T-helper 2 cell treated with Interferon-gamma antibody and Interleukin-4, amounts not matched to agents 100 ng/mL and 5 ng/mL, for 36 hours (primary cell): ENCODE results near the gene TBC1D22B. TPM values are rescaled to one million over a fixed set of nuclear protein-coding genes. Genes with fewer than 3 reads are reported as not detected.
"Not testable (repeated sequence)": the region's sequence is repeated elsewhere in the genome, so short reads cannot be mapped to it uniquely, and the experiment has no call there.

Source experiments
- intact Hi-C: fragments of 100-400 bp; cut with micrococcal nuclease; formaldehyde crosslinking; loops from one replicate; pipeline ENCODE4 v1.15.1; 2023
- total RNA-seq: library from RNA; stranded (reverse); gene quantifications from 2 replicates; pipeline ENCODE4 v1.2.3, GENCODE V29; 2022

Gene TBC1D22B
- total RNA-seq, 1 donor from 2014 or later = 16.5 TPM

DNA sequence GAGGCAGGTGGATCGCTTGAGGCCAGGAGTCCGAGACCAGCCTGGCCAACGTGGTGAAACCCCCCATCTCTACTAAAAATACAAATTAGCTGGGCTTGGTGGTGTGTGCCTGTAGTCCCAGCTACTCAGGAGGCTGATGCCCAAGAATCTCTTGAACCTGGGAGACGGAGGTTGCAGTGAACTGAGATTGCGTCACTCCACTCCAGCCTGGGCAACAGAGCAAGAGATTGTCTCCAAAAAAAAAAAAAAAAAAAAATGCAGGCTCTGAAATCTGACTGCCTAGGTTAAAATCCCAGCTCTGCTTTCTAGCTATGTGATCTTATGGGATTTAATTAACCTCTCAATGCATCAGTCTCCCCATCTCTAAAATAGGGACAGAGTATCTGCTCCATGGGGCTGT lies 3.6 kb downstream of the TBC1D22B start:
- intact Hi-C loops = no loop called here

DNA sequence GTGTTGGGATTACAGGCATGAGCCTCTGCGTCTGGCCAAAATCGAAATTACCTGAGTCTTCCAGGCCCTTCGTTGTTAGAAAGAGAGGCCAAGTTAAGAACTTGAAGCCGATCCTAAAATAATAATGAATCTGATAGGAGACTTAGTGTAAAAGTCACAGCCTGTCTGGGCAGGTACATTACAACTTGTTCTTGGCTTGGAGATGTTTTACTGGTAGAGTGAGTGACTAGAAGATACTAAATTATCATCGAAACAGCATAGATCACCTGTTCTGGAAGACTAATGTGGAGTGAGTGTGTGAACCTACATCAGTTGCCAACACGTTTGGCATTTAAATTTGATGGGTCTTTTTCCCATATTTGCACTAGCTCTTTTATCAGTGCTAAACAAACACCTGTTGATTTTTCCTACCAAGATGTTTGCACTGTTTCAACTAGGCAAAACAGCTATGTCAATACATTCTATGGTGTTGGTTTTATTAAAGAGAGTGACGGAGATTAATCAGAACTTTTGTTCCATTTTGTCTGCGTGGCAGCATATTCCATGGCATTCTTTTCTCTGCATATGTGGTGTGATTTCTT lies 5.0 kb downstream of the TBC1D22B start:
- intact Hi-C loops = no loop called here

DNA sequence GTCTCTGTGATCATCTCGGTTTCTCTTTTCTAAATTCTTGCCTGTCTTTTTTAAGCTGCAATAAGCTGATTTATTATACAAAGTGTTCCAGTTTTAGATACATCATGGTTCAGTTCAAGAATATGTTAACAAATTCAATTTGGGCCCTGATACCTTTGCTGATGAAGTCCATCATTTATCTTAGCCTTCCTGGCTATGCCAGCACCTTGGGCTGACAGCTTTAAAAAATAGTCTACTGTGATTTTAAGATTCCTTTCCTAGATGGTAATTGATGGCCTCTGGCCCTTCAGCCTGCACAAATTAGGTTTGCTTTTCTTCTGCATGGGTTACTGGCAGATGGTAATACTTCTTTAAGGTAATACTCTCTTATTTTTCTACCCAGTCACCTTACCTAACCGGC lies 7.4 kb downstream of the TBC1D22B start:
- intact Hi-C loops = no loop called here

DNA sequence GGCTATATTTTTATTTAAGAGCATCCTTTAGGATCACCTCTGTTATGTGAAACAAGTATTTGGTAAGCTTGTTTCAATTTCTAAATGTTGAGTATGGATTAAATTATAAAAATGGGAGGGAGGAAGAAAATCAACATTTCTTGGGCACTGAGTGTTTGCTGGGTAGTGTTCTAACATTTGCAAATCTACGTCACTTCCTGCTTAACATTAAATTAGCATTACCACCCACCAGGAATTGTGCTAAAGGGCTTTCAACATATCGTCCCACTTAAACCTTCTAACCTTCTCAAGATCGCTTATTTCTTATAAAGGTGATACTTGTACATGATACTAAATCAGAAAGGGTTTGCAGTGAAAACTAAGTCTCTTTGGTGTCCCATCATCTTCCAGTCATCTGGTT lies 8.3 kb downstream of the TBC1D22B start:
- intact Hi-C loops = no loop called here

DNA sequence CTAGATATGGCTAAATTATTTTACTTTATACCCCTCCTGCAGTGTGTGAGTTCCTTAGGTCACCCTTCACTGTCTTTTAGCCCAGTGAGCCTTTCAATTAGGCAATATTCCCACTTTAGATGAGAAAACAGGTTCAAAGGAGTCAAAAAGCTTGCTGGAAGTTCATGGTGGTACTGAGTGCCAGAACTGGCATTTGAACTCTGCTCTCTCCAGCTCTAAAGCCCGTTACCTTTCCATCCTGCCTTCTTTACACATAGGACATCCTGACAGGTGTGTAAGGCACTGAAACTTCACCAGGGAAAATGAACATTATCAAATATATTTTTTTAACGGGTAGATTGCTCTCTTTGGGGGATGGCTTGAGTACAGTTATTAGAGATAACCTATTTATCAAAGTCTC lies 11.5 kb downstream of the TBC1D22B start:
- intact Hi-C loops = no loop called here

DNA sequence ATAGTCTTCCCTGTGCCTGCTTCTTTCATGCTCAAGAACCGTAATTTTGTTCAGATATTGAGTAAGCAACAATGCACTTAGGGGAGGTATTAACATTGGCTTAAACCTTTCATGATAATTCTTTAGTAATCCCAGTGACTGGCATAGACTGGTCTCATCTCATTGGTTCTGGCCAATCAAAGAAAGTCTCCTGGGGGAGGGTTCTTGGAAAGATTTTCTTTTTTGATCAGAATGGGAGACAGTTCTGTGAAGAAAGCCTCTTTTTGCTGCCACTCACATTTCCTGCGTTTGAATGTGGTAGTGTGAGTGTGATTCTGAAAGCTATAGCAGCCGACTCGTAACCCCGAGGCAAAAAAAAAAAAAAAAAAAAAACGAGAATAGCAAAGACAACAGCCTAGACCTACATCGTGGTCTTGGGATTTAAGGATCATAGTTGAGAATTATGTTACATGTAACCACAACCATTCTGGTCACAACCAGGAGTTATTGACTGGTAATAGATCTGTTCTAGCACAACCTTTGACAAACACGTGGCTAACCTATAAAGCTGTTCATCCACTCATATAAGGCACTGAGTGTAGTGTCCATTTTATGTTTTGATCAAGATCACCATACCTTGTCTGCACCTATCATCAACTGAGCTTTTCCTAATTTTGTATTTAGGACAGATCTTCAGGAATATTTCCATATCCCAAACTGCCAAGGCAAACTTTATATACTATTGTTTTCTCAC lies 15.4 kb downstream of the TBC1D22B start:
- intact Hi-C loops = loop anchor here (2.0 kb wide), 2 partner anchors 14 to 18 kb away; partner anchors contain the start of gene TMEM217

DNA sequence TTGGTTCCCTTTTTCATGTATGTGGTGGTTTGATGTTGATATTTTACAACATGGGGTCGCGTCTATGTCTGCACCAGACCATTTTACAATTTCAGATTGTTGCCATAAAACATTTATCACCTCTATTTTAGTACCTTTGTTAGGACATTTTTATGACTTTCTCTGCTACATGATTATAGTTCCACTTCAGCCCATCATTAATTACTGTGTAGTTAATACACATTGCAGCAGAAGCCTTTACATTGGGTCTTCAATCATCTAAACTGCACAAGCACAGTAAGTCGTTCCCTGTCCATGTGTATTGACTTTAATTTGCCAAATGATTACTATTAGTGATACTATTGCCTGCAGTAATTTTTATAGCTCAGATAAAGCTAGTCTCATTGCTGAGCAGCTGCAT lies 16.1 kb downstream of the TBC1D22B start:
- intact Hi-C loops = loop anchor here (2.0 kb wide), 2 partner anchors 15 to 17 kb away; partner anchors contain the start of gene TMEM217

DNA sequence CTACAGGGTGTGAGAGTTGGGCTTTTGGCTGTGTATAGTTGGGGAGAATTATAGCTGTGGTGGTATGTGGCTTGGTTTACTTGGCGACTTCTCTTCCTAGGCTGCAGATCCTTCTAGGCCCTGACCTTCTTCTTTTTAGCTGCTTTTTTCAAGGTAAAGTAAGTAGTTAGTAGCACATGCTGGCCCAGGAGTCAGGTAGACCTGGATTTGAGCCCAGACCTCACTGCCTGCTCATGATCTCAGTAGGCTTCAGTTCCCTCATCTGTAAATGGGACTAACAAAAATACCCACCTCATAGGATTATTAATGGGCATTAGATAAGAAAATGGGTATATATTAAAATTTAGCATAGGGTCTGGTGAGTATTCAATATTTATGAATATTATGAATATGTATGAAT lies 17.8 kb downstream of the TBC1D22B start:
- intact Hi-C loops = no loop called here

DNA sequence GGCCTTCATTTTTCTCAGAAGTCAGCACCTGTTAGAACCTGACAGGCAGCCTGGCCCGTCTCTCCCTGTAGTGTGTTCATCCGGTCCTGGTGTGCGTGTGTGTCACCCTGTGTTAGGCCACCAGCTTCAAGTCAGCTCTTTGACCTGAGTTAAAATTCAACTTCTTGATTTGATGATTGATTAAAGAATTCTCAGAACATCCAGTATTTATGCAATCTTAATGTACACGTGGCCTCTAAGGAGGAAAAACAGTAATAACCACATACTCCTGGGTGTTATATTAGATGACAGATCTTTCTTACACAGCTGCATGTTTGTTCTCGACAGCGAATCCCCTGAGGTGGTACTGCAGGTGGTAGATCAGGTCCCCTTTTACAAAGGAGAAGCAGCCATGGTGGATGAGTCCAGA lies 19.4 kb downstream of the TBC1D22B start:
- intact Hi-C loops = no loop called here

DNA sequence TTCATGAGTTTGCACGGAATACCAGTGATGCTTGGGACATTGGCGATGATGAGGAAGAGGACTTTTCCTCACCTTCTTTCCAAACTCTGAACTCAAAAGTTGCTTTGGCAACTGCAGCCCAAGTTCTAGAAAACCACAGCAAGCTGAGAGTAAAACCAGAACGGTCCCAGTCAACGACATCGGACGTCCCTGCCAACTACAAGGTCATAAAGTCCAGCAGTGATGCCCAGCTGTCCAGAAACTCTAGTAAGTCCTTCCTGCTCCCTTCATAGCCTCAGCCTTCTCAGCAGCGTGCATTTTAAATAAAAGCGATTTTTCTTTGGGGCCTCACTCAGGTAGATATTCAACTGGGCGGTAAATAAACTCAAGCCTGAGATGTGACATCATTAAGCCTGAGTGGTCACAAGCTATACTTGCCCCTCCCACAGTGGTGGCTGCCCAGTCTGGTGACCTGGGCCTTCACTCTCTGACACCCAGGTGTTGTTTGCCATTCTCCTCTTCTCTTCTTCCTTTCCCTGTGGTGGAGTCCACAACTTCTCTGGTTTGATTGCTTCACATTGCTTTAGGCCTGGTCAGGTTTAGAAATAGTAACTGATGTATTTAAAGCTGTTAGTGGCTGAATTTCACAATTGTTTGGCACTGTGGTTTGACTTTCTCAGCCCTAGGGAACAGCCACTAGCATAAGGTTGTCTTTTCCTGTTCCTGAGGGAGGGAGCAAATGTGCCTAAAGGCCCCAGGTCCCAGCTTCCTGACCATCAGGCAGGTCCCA lies 22.0 kb downstream of the TBC1D22B start:
- intact Hi-C loops = no loop called here

DNA sequence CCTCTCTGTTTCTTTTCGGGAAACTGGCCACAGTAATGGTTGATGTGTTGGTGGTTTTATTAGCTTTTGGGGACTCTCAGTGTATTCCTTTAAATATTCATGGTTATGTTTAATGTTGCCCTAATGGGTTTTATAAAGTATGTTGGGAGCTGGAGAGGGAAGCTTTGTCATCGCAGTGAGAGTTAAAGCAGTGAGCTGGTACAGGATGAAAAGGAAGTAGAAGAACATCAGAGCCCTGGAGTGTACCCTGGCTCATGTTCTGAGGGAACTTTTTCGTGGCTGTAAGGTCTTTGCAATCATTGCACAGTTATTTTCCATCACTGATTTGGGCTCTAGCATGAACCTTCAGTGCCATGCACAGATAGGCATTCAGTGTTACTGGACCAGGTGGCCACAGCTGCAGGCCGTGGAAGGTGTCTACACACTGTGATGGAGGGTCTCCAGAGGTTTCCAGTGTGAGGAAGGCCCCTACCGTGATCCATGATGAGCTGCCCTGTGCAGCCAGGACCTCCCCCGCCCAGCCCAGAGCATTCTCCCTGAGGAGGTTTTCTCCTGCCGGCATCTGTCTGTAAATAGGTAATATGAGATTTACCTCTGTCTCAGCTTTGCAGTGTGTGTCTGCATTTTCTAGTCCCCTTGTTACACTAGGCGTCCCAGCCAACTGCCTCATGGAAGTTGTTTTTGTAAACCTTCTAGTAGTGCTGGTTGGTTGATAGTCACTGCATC lies 22.8 kb downstream of the TBC1D22B start:
- intact Hi-C loops = no loop called here

DNA sequence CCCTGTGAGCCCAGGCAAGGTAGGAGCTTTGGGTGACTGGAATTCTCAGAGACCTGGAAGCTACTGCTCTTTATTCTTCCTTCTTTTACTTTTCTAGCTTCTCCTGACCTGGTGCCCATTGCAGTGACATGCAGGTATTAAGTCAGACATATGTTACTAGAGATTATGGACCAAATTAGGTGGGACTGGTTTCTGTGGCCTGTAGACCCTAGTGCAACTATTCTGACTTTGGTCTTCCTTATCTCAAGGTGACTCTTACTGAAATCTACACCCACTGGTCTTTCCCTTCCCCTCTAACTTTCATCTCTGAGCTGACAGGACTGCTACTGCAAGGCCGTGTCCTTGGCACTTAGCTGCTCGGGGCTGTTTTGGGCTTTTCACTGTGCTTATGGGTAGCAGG lies 24.8 kb downstream of the TBC1D22B start:
- intact Hi-C loops = no loop called here

DNA sequence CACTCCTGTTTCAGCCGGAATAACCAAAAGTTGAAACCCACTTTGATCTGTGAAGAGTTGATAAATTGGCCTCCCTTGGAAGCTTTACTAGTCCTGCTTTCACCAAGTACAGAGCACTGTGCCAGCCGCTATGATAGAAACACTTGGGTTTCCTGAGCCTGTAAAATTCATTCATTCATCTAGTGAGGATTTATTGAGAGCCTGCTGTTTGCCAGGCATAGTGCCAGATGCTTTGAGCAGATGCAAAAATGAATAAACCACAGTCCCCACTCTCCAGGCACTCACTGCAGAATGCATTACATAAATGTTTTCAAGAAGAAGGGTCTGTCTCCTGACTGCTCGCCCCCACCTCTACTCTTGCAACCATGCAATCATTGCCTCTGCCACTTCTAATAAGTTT lies 25.7 kb downstream of the TBC1D22B start:
- intact Hi-C loops = no loop called here

DNA sequence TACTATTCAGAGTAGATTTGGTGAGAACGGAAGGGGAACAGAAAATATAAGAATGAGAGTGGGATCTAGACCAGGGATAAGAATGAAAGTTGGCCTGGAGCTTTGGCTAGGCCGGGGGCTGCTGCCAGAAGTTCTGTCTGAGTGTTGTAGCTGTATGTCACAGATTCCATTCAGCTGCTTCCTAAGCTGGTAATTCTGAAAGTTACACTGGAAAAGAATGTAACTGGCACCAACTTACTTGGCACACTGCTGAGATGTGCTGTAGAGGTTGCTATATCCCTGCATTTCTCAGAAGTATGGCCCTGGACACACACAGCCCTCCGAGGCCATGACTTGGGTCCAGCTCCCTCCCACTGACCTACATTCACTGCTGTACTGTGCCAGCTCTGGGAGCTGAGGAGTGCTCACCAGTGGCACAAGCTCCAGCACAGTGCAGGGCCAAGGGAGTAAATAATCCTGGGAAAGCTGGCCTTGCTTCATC lies 26.1 kb downstream of the TBC1D22B start:
- intact Hi-C loops = no loop called here

DNA sequence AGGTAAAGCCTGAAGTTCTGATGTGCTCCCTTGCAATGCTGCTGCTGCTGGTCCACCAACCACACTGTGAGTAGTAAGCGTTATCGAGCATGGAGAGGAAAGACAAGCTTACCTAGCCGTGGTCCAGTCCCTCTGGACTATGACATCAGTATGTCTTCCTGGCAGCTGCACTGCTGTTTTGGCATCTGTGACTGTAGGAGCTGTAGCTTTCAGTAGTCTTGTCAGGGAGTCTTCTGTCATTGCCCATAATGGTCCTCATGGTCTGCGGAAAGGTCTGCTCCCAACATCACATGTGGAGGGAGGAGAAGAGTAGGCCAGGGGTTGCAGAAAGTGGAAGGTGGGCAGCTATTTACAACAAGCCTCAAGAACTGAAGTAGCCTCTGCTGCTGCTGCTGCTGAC lies 27.2 kb downstream of the TBC1D22B start:
- intact Hi-C loops = no loop called here

DNA sequence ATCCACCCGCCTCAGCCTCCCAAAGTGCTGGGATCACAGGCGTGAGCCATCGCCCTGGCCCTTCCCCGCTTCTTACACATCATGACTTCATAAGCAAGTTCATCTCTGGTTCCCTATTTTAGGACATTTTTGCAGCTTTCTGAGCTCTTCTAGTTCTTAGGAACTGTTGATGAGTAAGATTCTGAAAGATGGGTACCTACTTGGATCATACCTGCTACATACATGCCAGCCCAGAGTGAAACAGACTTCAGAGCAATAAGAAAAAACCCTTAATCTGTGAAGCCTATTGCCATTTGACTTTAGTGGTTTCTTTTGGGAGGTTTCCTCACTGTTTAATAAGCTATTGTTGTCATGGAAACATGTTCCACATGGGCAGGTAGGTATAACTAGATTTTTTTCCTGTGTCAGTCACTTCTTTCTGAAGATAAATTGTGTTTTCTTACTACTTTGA lies 28.3 kb downstream of the TBC1D22B start:
- intact Hi-C loops = no loop called here

DNA sequence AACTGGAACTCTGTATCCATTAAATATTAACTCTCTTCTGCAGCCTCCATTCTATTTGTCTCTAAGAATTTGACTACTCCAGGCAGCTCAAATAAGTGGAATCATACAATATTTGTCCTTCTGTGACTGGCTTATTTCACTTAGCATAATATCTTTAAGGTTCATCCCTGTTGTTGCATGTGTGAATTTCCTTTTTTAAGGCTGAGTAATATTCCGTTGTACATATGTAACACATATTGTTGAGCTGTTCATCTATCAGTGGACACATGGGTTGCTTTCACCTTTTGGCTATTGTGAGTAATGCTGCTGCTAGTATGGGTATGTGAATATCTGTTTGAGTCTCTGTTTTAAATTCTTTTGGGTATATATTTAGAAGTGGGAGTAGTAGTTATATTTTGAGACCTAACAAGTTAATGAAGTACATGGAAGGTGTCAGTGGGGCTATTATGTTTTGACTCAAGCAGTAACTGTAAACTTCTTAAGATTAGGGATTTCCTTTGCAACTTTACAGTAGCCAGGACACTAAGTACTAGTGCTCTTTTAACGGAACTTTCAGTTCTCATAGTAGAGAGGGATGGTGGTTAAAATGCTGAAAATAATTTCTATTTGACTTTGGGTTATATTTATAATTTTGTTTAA lies 30.1 kb downstream of the TBC1D22B start:
- intact Hi-C loops = no loop called here

DNA sequence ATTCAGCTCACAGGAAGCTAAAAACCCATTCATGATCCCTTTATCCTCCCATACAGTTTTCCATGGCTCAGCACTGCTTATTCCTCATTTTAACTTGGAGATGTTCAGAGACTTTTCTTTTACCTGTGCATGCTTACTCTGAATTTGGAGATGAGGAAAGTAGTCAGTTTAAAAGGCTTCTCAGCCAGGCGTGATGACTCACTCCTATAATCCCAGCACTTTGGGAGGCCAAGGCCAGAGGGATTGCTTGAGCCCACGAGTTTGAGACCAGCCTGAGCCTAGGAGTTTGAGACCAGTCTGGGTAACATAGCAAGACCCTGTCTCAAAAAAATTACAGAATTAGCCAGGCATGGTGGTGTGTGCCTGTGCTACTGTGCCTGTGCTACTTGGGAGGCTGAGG lies 30.7 kb downstream of the TBC1D22B start:
- intact Hi-C loops = no loop called here

DNA sequence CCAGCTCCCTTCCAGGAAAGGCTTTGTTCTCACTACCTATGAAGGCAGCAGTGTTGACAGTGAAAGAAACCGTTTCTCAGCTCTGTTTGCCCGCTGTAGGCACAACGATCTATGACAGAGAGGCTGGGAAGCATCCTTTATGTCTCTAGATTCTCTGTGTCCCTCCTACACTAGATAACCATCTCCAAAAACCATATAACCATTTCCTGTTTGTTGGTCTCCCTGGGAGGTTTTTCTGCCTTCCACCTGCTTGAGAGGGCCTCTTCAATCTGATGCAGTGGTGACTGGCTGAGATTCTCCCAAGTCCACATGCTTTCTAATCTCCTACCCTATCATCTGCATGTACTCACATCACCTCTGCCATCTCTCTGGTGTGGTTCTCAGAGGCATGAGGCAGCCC lies 32.4 kb downstream of the TBC1D22B start:
- intact Hi-C loops = loop anchor here (1.0 to 5.0 kb wide), 4 partner anchors 17 to 118 kb away; partner anchors contain the start of gene PIM1

DNA sequence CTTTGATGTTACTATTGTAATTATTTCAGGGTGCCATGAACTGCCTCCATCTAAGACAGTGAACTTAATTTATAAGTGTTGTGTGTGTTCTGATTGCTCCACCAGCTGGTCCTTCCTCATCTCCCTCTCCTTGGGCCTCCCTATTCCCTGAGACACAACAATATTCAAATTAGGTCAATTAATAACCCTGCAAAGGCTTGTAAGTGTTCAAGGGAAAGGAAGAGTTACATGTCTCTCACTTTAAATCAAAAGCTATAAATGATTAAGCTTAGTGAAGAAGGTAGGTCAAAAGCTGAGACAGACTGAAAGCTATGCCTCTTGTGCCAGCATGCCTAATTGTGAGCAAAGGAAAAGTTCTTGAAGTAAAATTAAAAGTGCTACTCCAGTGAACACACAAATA lies 35.9 kb downstream of the TBC1D22B start:
- intact Hi-C loops = loop anchor here (5.0 kb wide), 1 partner anchor 121 kb away; the partner anchor contains the start of gene PIM1

DNA sequence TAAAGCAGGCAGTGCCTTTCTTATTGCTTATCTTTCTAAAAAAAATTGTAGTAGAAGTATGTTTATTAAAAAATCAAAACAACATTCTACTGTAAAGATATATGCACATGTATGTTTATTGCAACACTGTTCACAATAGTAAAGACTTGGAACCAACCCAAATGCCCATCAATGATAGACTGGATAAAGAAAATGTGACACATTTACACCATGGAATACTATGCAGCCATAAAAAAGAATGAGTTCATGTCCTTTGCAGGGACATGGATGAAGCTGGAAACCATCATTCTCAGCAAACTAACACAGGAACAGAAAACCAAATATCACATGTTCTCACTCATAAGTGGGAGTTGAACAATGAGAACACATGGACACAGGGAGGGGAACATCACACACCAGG lies 40.1 kb downstream of the TBC1D22B start:
- intact Hi-C loops = not testable (repeated sequence)
